GM18951 (cell line): Measurements from ENCODE around the gene LILRA6.
"Not testable (repeated sequence)": the region's sequence is repeated elsewhere in the genome, so short reads cannot be mapped to it uniquely, and the experiment has no call there.

Source experiments
- POLR2A ChIP-seq: IDR thresholded peaks from 4 replicates; pipeline ENCODE4 v1.6.1; 2011; ENCODE audit warnings: mild to moderate bottlenecking; ENCODE audit not compliant: insufficient read length, insufficient read depth; ENCODE audit errors: extremely low read depth
- in situ Hi-C: fragments of 300-500 bp; cut with MboI; formaldehyde crosslinking; loops from one replicate; pipeline ENCODE4 v1.12.0; 2022; ENCODE audit warnings: low sequenced_read_pairs, mixed read lengths, inconsistent platforms; ENCODE audit not compliant: unreplicated experiment

The LILRA6 gene

DNA sequence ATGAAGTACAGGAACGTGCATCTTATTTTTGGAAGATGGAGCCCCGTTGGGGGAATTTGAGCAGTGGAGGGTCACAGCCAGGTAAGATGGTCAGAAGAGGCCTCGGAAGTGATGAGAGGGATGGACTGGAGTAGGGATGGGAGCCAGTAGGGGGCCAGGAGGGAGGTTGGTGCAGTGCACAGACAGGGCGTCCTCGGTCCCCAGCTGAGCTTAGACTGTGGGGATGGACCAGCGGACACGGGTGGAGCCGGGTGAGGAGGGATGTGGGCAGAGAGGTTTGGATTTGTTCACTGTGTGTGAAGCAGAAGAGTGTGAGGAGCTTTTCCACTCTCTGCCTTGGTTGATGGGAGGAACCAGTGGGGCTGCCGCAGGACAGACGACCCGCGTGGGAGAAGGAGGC, 31.4 kb downstream of the LILRA6 start:
- in situ Hi-C loops, result no loop called here

DNA sequence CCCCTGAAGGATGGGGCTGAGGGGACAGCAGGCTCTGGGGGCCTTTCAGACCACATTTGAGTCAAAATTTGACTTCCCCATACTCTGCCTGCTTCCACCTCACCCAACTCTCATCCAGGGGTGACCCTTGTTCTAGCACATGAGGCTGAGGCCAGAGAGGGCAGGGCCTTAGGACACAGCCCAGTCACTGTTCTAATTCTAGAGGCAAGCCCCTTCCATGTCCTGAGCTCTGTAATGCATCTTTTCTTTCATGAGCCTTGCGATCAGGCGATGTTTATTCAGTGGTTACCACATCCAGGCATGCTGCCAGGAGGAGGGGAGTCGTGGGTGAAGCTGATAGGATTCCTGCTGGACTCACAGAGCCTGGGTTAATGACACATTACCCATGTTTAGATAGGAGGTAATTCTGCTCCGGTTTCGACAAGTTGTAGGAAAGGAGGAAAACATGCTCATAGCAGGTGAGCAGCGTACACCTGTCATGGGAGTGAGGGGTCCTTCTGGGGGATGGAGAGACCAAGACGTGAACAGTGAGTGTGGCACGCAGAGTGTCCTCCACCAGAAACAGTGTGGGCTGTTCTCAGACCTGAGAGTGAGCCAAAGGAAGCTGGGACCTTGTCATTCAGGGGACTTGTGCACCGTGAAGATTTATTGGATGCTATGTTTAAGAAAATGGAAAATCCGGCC, 32.6 kb downstream of the LILRA6 start:
- in situ Hi-C loops, result no loop called here
- no peak for TF ChIP-seq POLR2A

More for the DNA sequence above, 31.4 kb downstream of the LILRA6 start:
- no peak for TF ChIP-seq POLR2A

DNA sequence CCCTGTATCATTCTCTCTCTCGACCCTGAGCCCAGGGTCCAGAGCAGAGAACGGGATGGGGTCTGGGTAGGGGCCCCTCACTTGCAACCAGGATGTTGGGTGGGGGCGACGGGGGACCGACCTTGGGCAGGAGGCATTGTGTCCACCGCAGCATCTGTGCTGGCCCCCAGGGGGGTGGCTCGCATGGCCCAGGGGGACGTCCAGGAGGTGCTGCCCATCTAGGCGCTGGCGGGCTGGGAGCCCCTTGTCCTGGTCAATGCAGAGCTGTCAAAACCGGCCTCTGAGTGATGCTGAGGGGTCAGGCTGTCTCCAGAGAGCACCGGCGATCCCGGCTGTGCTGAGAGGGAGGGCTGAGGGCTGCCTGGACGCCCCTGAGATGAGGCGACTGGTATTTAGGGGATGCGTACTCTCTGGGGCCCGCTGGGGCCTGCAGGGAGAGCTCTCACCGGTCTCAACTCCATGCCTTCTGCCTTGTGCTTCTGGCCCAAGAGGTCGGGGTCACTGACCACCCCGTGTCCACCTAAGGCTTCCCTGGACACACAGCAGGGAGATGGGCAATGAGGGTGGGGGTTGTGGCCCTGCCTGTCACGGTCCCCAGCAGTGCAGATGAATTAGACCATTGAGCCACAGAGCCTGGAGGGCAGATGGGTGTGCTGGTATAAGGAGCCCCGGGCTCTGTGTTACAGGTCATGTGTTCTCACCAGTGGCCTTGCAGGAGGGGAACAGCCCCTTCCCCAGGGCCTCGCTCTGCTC, 33.4 kb downstream of the LILRA6 start:
- in situ Hi-C loops, result no loop called here

DNA sequence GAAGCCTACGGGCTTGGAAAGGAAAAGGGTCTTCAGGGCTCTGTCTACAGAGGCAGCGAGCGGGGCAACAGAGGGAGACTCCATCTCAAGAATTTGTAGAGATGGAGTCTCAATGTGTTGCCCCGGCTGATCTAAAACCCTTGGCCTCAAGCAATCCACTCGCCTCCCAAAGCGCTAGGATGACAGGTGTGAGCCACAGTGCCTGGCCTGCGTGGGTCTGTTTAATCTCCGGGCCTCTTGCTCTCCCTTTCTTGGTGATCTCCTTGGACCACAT, 33.9 kb downstream of the LILRA6 start:
- in situ Hi-C loops, result no loop called here

More for the DNA sequence above, 33.4 kb downstream of the LILRA6 start:
- peak; percentile 11 for TF ChIP-seq POLR2A

DNA sequence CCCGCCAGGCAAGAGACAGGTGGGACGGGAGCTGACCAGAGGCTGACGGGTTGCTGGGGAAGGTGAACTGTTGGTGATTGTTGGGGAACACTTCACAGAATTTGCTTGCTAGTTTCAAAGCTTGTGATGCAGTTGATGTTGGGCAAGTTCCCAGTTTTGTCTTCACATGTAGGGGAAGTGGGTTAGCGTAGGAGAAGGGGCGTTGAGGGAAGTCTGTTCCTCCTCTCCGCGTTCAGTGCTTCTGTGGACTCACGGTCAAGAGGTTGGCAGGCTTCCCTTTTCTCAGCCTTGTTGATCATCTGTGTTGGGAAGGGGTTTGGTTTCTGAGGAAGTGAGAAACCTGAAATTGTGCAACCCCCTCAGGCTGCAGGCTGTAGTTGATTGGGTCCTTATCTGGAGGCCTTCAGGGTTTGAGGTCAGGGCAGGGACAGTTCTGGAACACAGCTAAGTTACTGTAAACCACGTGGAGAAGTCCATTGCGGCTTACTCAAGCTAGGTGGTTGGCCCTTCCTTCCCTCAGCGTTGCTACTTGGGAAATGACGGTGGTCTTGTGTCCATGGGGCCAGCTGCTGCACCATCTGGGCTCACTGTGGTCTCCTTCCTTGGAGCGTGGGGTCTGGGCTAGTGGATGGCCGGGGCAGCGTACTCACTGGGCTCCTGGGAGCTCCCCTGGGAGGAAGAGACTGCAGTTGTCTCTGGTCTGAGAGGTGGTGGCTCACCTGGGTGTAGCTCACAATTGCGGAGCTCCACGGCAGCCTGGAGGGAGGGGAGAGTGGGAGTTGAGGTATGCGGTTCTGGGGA, 34.4 kb downstream of the LILRA6 start:
- peak; percentile 35 for TF ChIP-seq POLR2A
- in situ Hi-C loops, result no loop called here

More for the DNA sequence above, 33.9 kb downstream of the LILRA6 start:
- TF ChIP-seq POLR2A, result peak; percentile 20

DNA sequence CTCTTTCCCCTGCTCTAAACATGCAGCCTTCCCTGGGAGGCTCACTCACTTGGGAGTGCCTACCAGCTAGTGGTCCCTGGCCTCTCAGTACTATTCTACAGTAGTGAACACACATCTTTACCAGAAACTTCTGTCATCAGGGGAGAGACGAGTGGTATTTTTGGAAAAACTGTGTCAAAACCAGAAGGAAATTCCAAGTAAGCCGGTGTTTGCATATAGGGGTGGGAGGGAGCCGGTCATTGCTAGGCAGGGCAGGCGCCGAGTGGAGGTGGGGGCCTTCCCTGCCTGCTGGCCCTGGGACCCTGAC, 35.0 kb downstream of the LILRA6 start:
- in situ Hi-C loops, result no loop called here
- TF ChIP-seq POLR2A, result no peak

DNA sequence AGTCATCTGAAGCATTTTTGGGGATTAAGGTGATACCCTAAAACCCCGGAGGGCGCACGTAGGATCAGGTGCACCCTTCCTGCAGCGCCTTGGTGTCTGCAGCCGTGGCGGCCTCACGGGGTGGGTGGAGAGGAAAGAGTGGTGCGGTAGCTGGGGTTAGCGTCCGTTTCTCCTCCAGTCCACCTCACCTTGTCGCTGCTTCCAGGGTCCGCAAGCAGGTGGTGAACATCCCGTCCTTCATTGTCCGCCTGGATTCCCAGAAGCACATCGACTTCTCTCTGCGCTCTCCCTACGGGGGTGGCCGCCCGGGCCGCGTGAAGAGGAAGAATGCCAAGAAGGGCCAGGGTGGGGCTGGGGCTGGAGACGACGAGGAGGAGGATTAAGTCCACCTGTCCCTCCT, 35.4 kb downstream of the LILRA6 start:
- in situ Hi-C loops, result not testable (repeated sequence)

DNA sequence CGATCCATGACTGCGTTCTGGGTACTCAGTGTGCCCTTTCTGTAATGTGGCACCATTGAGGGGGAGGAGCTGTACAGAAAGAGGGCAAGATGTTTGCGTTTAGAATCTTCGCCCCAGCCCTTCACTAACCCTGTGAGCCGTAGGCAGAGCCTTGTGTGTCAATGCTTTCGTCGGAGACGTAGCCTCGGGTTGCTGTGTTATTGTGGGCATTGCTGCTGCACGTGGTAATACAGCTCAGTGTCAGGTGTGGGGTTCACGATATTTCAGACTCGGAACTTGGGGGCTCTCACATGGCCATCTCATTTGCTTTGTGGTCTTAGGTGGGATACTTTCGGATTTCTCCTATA, 35.8 kb downstream of the LILRA6 start:
- no peak for TF ChIP-seq POLR2A
- in situ Hi-C loops, result no loop called here

DNA sequence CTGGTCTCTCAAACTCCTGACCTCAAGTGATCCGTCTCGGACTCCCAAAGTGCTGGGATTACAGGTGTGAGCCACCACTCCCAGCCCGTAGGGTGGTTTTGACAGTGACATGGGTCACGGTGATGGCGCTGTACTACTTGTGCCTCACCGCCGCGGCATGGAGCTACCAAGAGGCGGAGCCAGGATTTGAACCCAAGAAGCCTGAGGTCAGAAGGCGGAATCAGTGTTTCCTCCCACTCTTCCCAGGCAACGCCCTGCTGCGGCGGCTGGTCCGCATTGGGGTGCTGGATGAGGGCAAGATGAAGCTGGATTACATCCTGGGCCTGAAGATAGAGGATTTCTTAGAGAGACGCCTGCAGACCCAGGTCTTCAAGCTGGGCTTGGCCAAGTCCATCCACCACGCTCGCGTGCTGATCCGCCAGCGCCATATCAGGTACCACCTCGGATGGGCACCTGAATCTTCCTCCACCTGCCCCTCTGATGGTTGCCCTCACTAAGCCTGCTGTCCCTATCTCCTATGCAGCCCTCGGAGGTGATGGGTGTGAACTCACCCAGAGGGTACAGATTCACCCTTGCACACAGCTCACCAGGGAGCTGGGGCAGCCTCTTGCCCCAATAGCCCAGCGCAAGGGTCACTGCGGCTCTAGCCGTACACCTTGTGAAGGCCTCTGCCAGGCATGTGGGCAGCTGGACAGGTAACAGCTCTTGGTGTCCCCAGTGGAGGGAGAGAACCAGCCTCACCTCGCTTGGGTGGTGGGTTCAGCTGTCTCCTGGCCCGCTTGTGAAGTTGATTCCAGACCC, 36.4 kb downstream of the LILRA6 start:
- peak; percentile 37 for TF ChIP-seq POLR2A
- in situ Hi-C loops, result no loop called here

DNA sequence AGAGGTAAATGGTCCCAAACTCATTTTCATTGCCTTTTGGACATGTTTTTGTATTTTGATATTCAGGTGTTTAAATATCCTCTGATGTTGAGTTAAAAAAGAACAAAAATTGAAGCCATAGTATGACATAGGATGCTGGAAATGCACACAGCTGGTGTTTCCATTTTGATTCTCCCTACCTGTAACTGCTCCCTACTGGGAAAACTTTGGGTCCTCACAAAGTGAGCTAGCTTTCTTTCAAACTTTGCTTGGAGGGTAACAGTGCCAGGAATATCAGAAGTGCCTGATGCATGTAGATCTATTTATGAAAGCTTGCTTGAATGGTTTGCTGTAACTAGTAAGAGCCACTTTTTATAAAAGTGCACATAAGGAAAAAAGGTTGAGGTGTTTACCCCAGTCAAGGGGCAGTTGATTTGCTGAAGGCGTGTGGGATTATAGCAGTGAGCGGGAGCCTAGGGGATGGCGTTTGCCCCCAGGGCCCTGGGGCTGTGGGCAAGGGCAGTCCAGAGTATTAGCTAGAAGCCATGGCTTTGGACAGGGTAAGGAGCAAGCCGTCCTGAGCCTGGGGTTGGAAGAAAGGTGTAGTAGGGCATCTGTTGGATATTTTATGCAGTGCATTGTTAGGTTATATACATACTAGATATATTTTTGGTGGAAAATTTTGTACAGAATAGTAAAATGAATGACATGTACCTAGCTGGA, 37.7 kb downstream of the LILRA6 start:
- TF ChIP-seq POLR2A, result no peak

DNA sequence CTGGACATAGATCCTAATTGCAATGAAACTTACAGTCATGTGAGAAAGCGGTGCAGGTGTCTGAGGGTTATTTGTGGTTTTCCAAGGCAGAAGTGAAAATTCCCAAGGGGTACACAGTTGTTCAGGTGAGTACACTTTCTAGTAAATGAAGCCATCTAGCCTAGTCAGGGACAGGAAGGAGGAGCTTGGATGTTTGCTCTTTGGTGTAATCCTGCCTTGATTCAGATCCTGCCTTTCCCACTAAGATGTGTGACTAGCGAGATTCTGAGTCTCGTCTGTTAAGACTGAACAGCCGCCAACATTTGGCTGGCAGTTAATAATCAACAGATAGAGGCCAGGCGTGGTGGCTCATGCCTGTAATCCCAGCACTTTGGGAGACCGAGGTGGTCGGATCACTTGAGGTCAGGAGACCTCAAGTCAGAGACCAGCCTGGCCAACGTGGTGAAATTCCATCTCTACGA, 39.4 kb downstream of the LILRA6 start:
- TF ChIP-seq POLR2A, result no peak
- in situ Hi-C loops, result no loop called here

More for the DNA sequence above, 37.7 kb downstream of the LILRA6 start:
- in situ Hi-C loops, result no loop called here

DNA sequence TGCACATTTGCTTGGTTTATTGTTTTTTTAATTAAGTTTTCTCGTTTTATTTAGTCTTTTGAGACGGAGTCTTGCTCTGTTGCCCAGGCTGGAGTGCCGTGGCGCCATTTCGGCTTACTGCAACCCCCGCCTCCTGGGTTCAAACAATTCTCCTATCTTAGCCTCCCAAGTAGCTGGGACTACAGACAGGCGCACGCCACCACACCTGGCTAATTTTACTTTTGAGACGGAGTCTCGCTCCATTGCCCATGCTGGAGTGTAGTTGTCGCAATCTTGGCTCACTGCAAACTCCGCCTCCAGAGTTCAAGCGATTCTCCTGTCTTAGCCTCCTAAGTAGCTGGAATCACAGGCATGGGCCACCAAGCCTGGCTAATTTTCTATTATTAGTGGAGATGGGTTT, 40.6 kb downstream of the LILRA6 start:
- in situ Hi-C loops, result no loop called here
- TF ChIP-seq POLR2A, result no peak
